ENCODE results near the gene APOBR.
"Not testable (repeated sequence)": the region's sequence is repeated elsewhere in the genome, so short reads cannot be mapped to it uniquely, and the experiment has no call there.

APOBR gene, protein sequence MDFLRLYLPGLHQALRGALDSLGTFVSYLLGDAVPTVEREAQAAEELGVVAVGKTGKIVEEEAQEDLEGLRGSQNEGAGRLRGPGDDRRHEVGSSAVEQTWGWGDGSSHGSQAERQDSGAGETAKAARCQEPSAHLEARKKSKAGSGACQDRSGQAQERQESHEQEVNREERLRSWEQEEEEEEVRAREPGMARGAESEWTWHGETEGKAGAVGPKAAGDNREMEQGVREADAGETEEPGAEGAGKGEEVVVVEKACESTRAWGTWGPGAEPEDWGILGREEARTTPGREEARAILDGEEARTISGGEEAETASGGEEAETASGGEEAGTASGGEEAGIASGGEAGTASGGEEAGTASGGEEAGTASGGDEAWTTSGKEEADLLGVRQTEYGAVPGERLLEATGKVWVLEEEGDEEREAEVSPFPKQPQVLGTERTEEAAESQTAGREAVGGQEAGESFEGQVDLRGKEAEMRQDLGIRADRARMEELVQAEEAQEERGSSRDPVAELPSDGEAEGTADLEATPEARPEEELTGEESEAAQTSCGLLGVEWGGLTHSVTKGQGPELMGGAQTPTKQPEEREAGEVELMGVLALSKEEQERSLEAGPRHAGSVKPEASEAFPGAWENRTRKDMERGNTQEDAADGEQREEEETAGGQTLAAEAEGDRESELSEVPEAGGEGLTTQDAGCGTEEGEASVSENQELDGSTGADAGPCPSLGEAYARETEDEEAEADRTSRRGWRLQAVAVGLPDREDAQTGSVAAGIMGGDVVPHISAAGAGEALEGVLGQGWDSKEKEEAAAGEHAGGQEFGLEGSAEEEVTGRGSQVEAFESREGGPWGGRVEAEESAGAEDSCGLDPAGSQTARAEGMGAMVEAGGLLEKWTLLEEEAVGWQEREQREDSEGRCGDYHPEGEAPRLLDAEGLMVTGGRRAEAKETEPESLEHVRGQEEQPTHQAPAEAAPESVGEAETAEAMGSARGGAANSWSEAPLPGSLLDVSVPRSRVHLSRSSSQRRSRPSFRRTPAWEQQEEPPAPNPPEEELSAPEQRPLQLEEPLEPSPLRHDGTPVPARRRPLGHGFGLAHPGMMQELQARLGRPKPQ

DNA sequence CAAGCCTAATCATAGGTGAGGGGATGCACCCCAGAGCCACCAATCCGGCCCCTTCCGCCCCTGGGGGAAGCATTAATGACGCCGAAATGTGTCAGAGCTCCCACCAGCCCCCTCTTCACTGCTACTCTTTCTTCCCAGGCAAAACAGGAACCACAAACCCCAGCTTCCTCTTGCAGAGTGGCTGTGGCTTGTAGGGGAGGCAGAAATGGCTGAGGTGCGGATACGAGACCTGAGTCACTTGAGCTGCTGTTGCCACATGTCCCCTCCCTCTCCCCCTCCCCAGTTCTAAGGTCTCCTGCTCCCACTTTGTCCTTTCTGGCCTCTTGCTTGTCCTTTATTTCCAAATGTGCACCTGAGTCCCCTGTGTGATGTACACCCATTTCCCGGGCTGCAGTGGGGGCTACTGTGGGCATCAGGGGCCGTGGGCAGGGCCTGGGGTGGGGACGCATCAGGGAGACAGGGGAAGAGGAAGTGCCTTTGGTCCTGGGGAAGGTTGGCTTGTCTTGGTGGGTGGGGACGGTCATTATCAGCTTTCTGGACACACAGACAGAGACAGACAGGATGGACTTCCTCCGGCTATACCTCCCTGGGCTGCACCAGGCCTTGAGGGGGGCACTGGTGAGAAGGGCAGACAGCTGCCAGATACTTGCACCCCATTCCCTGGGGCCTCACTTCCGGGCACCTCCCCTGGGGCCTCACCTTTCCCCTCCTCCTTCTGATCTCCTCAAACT lies at the start of gene APOBR:
Gene APOBR (plus strand): TSS at position 523 of the 731 bp plus-strand sequence. CDS start 39 bp downstream, at position 562.
- TF ChIP-seq, protein P1, sequence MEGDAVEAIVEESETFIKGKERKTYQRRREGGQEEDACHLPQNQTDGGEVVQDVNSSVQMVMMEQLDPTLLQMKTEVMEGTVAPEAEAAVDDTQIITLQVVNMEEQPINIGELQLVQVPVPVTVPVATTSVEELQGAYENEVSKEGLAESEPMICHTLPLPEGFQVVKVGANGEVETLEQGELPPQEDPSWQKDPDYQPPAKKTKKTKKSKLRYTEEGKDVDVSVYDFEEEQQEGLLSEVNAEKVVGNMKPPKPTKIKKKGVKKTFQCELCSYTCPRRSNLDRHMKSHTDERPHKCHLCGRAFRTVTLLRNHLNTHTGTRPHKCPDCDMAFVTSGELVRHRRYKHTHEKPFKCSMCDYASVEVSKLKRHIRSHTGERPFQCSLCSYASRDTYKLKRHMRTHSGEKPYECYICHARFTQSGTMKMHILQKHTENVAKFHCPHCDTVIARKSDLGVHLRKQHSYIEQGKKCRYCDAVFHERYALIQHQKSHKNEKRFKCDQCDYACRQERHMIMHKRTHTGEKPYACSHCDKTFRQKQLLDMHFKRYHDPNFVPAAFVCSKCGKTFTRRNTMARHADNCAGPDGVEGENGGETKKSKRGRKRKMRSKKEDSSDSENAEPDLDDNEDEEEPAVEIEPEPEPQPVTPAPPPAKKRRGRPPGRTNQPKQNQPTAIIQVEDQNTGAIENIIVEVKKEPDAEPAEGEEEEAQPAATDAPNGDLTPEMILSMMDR (IDR thresholded peaks at IDR 0.05; ENCODE audit: insufficient read depth, low read depth, low read length, missing control alignments), result no peak
- peak; percentile 95 for DNase-seq (ENCODE audit: low read depth)
- H3K4me3 ChIP-seq (ENCODE audit: low read depth, low read length), result peak within 1 kb of the TSS; percentile 40

DNA sequence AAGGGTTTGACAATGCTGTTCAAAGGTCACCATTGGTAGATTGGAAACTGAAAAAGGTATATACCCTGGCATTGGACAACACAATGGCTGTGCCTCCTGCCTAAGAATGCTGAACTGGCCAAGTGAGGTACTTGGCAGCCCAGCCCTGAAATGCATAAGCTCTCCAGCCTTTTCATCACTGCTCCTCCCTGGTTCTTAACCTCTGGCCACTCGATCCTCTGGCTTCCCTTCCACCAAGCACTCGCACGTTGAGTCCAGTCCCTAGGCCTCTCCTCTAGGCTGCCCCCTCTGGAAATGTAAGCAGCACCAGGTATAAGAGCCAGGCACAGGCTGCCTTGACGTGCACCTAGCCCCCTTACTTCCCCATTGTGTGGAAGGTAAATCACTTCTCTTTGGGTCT lies 48.1 kb upstream of the APOBR start:
- not testable (repeated sequence) for H3K4me3 ChIP-seq (ENCODE audit: low read depth, low read length); DNase-seq (ENCODE audit: low read depth)

DNA sequence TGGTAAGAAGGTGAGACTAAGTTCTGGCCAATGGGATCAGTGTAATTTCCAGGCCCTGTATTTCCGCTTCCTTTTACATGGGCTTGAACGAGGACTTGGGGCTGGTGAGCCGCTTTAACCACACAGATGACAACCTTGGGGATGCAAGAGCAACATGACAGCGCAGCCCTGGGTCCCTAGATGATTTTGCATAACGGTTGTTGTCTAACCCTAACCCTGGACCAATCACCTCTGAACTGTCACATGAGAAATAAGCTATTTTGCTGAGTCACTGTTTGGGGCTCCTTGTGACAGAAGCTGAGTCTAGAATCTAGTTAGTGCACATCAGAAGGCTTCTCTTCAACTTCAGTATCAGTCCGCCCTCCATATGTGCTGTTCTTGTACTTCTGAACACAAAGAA lies 47.4 kb upstream of the APOBR start:
- not testable (repeated sequence) for DNase-seq (ENCODE audit: low read depth); H3K4me3 ChIP-seq (ENCODE audit: low read depth, low read length)

DNA sequence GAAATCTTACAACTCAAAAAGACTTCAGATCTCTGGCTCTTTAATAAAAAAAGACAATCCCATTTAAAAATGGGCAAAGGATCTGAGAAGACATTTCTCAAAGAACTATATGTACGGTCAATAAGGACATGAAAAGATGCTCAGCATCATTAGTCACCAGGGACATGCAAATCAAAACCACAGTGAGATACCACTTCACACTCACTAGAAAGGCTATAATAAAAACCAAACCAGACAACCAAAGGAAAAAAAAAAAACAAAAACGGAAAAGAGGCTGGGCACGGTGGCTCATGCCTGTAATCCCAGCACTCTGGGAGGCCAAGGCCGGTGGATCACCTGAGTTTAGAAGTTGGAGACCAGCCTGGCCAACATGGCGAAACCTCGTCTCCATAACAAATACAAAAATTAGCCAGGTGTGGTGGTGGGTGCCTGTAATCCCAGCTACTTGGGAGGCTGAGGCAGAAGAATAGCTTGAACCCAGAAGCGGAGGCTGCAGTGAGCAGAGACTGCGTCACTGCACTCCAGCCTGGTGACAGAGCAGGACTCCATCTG lies 20.7 kb upstream of the APOBR start:
- TF ChIP-seq, protein P1 (IDR thresholded peaks at IDR 0.05; ENCODE audit: insufficient read depth, low read depth, low read length, missing control alignments), result no peak
- DNase-seq (ENCODE audit: low read depth), result peak; percentile 57
- H3K4me3 ChIP-seq (ENCODE audit: low read depth, low read length), result no peak overlapping the region

DNA sequence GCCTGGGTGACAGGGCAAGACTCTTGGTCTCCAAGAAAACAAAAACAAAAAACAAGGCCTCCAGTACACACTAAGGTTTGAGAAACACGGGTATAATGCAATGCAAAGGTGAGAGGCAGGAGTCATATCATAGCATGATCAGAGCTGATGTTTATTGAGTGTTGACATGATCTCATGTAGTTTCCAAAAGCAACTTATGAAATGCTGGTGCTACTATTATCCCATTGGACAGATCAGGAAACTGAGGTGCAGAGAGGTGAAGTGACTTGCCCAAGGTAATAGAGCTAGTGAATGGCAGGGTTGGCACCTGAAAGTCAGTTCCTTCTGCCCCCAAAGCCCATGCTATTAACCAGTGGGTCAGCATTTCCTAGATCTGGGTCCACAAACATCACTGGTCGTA lies 19.2 kb upstream of the APOBR start:
- TF ChIP-seq, protein P1 (IDR thresholded peaks at IDR 0.05; ENCODE audit: insufficient read depth, low read depth, low read length, missing control alignments), result no peak
- no peak for DNase-seq (ENCODE audit: low read depth)

DNA sequence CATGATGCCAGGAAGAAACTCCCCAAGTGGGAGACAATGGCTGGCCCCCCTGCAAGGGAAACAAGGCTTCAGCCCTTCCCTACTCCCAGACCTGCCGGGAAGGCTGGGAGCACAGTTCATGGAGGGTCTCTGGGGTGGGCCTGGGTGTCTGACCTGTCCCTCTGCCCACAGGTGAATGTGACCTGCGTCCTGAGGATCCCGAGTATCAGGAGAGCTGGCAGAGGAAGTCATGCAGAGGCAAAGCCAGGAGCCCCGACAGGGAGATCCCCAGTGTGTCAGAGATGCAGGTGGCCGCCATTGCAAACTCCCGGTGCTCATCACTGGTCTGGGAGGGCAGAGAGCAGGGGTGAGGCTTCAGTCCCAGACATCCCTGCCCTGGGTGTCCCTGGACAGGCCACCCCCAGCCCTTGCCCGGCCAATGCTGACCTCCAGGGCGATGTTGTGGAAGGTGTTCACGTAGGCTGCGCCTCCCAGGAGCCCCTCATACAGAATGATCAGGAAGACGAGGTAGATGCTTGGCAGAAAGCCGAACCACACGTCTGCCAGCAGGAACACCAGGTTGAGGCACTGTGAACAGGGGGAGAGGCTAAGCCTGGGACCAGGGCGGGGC lies 17.0 kb upstream of the APOBR start:
- no peak overlapping the region for H3K4me3 ChIP-seq (ENCODE audit: low read depth, low read length)
- no peak for DNase-seq (ENCODE audit: low read depth)
- TF ChIP-seq, protein P1 (IDR thresholded peaks at IDR 0.05; ENCODE audit: insufficient read depth, low read depth, low read length, missing control alignments), result no peak

More for the DNA sequence above, 19.2 kb upstream of the APOBR start:
- H3K4me3 ChIP-seq (ENCODE audit: low read depth, low read length), result no peak overlapping the region
